Measurements from ENCODE around the gene PRSS36. TPM values are rescaled to one million over a fixed set of nuclear protein-coding genes. Genes with fewer than 3 reads are reported as not detected.
A peak's percentile ranks its signal among the peaks of the same experiment; 100 is the strongest.

PRSS36 gene
- total RNA-seq, 1 experiment from 2014 or later = 1.3 TPM

DNA sequence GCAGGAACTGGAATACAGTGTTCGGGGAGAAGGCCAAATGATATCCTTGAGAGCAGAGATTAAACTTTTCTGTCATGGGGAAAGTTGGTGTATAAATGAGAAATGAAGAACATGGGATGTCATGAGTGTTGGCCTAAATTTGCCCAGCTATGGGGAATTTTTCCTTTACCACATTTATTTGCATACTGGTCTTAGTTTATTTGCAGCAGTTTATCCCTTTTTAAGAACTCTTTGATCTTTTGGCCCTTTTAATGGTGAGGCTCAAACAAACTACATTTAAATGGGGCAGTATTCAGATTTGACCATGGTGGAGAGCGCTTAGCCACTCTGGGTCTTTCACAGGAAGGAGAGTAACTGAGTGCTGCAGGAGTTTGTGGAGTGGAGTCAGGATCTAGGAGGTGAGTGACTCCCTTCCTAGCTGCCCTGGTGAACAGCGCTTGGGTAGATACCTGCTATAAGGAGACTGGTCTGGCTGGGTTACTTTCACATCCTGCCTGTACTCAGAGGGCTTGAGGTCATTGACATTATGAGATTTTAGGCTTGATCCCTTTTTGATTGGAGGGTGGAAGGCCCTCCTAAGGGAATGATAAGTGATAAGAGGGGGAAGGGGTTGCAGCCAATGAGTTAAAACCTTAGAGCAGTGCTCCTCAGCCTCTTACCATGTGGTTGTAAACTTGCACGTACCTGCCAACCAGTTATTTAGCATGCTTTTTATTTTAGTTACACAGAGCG, 42.0 kb upstream of the PRSS36 start (continued):
- TF ChIP-seq GRHL2 (CRISPR knock-in tag; IDR thresholded peaks at IDR 0.05; ENCODE audit: insufficient replicate concordance, severe bottlenecking) (no peak), KAT7 (CRISPR knock-in tag; IDR thresholded peaks at IDR 0.05; ENCODE audit: borderline replicate concordance) (no peak), IRF2 (CRISPR knock-in tag; IDR thresholded peaks at IDR 0.05; ENCODE audit: borderline replicate concordance, low read depth) (no peak), OVOL2 (CRISPR knock-in tag; IDR thresholded peaks at IDR 0.05; ENCODE audit: borderline replicate concordance) (no peak)
- TF ChIP-seq, protein P1, sequence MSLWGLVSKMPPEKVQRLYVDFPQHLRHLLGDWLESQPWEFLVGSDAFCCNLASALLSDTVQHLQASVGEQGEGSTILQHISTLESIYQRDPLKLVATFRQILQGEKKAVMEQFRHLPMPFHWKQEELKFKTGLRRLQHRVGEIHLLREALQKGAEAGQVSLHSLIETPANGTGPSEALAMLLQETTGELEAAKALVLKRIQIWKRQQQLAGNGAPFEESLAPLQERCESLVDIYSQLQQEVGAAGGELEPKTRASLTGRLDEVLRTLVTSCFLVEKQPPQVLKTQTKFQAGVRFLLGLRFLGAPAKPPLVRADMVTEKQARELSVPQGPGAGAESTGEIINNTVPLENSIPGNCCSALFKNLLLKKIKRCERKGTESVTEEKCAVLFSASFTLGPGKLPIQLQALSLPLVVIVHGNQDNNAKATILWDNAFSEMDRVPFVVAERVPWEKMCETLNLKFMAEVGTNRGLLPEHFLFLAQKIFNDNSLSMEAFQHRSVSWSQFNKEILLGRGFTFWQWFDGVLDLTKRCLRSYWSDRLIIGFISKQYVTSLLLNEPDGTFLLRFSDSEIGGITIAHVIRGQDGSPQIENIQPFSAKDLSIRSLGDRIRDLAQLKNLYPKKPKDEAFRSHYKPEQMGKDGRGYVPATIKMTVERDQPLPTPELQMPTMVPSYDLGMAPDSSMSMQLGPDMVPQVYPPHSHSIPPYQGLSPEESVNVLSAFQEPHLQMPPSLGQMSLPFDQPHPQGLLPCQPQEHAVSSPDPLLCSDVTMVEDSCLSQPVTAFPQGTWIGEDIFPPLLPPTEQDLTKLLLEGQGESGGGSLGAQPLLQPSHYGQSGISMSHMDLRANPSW (CRISPR knock-in tag; conservative IDR thresholded peaks at IDR 0.05; ENCODE audit: low read depth) = no peak
- TF ChIP-seq, protein P2, sequence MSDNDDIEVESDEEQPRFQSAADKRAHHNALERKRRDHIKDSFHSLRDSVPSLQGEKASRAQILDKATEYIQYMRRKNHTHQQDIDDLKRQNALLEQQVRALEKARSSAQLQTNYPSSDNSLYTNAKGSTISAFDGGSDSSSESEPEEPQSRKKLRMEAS (CRISPR knock-in tag; IDR thresholded peaks at IDR 0.05) = no peak

DNA sequence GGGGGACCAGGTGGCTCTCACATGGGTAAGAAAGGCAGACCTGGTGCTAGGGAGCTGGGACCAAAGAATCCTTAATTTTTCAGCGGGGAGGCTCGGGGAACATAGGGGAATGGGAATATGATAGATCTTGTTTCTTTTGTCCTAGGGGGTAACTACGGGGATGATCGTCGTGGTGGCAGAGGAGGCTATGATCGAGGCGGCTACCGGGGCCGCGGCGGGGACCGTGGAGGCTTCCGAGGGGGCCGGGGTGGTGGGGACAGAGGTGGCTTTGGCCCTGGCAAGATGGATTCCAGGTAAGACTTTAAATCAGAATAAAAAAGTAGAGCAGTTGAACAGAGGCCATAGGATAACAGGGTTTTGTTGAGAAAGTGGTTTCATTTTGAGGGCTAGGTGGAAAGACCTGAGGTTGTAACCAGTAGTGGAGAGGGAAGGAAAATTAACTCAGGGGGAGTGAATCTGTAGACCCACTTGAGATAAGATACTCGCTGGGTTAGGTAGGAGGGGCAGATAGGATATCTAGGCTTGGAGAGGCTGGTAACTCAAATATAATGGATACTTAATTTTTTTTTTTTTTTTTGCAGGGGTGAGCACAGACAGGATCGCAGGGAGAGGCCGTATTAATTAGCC, 41.1 kb upstream of the PRSS36 start:
- TF ChIP-seq ZNF671 (CRISPR knock-in tag; IDR thresholded peaks at IDR 0.05) (no peak), CREM (CRISPR knock-in tag; IDR thresholded peaks at IDR 0.05) (no peak), RORB (CRISPR knock-in tag; IDR thresholded peaks at IDR 0.05) (no peak), CREB1 (CRISPR knock-in tag; IDR thresholded peaks at IDR 0.05) (no peak)
- Mint-ChIP-seq H3K4me3 (no peak overlapping the region), H3K36me3 (peaks cover 98% of the 10 kb centered on the region), H3K27me3 (ENCODE audit: low read depth) (no peaks in the 10 kb centered on the region), H3K4me1 (peaks cover 11% of the 10 kb centered on the region), H3K9me3 (no peaks in the 10 kb centered on the region), H3K27ac (no peak overlapping the region)
- DNase-seq (ENCODE audit: low spot score) (no peak), ATAC-seq (no peak)
- ChIA-PET CTCF (no interaction called here), POLR2A (interaction anchor here (1.8 kb wide), 1 partner anchor 11 kb away, joined by 6 read pairs; the partner anchor contains the start of gene FUS)

DNA sequence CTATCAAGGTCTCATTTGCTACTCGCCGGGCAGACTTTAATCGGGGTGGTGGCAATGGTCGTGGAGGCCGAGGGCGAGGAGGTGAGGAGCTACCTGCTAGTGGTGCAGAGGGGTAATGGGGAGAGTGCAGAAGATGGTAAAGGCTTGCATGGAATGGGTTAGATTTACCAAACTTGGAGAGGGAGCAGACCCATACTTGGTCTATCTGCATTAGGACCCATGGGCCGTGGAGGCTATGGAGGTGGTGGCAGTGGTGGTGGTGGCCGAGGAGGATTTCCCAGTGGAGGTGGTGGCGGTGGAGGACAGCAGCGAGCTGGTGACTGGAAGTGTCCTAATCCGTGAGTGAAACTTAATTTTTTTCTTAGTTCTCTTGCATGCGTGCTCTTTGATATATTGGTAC, 40.2 kb upstream of the PRSS36 start:
- TF ChIP-seq JAZF1 (CRISPR knock-in tag; IDR thresholded peaks at IDR 0.05) (no peak), MYBL2 (CRISPR knock-in tag; IDR thresholded peaks at IDR 0.05) (no peak)
- DNase-seq (ENCODE audit: low spot score) = no peak
- H3K36me3 Mint-ChIP-seq = peaks cover 98% of the 10 kb centered on the region
- ChIA-PET CTCF (no interaction called here), POLR2A (interaction anchor here (1.1 kb wide), 1 partner anchor 9 kb away, joined by 4 read pairs; no protein-coding TSS in a partner anchor)
- H3K27ac Mint-ChIP-seq = peak overlapping the region; percentile 80
- no peaks in the 10 kb centered on the region for H3K9me3 Mint-ChIP-seq
- no peak overlapping the region for H3K4me3 Mint-ChIP-seq
- no peaks in the 10 kb centered on the region for H3K27me3 Mint-ChIP-seq (ENCODE audit: low read depth)
- ATAC-seq = no peak
- H3K4me1 Mint-ChIP-seq = peaks cover 14% of the 10 kb centered on the region

DNA sequence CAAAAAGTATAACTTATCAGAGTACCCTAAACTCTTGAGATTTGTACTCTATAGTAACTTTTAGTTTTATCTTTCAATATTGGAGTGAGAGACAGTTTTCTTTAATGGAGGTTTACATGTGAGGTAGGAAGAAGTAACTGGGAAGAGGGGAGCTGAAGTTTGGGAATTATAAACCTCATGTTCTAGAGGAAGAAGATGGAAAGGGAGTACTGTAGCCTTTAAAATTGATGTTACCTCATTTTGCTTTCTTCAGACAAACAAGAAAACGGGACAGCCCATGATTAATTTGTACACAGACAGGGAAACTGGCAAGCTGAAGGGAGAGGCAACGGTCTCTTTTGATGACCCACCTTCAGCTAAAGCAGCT, 39.5 kb upstream of the PRSS36 start:
- H3K4me3 Mint-ChIP-seq = no peak overlapping the region
- ATAC-seq (no peak), DNase-seq (ENCODE audit: low spot score) (no peak)
- H3K36me3 Mint-ChIP-seq = peaks cover 99% of the 10 kb centered on the region
- H3K9me3 Mint-ChIP-seq = no peaks in the 10 kb centered on the region
- ChIA-PET CTCF (interaction anchor here (0.7 kb wide), 1 partner anchor 12 kb away, joined by 3 read pairs; no protein-coding TSS in a partner anchor), POLR2A (interaction anchor here (0.8 to 1.1 kb wide), 3 partner anchors 9 to 10 kb away, joined by 3 to 4 read pairs (median 4); partner anchors contain the start of gene FUS)
- TF ChIP-seq NFATC4 (CRISPR knock-in tag; IDR thresholded peaks at IDR 0.05) (0 out of 2 replicates have a peak, but pooled peaks have one; percentile 33), OVOL2 (CRISPR knock-in tag; IDR thresholded peaks at IDR 0.05; ENCODE audit: borderline replicate concordance) (no peak), NR2C2 (CRISPR knock-in tag; IDR thresholded peaks at IDR 0.05) (no peak), ZNF138 (CRISPR knock-in tag; conservative IDR thresholded peaks at IDR 0.05) (no peak)
- TF ChIP-seq, protein P3, sequence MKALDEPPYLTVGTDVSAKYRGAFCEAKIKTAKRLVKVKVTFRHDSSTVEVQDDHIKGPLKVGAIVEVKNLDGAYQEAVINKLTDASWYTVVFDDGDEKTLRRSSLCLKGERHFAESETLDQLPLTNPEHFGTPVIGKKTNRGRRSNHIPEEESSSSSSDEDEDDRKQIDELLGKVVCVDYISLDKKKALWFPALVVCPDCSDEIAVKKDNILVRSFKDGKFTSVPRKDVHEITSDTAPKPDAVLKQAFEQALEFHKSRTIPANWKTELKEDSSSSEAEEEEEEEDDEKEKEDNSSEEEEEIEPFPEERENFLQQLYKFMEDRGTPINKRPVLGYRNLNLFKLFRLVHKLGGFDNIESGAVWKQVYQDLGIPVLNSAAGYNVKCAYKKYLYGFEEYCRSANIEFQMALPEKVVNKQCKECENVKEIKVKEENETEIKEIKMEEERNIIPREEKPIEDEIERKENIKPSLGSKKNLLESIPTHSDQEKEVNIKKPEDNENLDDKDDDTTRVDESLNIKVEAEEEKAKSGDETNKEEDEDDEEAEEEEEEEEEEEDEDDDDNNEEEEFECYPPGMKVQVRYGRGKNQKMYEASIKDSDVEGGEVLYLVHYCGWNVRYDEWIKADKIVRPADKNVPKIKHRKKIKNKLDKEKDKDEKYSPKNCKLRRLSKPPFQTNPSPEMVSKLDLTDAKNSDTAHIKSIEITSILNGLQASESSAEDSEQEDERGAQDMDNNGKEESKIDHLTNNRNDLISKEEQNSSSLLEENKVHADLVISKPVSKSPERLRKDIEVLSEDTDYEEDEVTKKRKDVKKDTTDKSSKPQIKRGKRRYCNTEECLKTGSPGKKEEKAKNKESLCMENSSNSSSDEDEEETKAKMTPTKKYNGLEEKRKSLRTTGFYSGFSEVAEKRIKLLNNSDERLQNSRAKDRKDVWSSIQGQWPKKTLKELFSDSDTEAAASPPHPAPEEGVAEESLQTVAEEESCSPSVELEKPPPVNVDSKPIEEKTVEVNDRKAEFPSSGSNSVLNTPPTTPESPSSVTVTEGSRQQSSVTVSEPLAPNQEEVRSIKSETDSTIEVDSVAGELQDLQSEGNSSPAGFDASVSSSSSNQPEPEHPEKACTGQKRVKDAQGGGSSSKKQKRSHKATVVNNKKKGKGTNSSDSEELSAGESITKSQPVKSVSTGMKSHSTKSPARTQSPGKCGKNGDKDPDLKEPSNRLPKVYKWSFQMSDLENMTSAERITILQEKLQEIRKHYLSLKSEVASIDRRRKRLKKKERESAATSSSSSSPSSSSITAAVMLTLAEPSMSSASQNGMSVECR (CRISPR knock-in tag; IDR thresholded peaks at IDR 0.05; ENCODE audit: borderline replicate concordance) = no peak
- TF ChIP-seq, protein P4, sequence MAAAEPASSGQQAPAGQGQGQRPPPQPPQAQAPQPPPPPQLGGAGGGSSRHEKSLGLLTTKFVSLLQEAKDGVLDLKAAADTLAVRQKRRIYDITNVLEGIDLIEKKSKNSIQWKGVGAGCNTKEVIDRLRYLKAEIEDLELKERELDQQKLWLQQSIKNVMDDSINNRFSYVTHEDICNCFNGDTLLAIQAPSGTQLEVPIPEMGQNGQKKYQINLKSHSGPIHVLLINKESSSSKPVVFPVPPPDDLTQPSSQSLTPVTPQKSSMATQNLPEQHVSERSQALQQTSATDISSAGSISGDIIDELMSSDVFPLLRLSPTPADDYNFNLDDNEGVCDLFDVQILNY (CRISPR knock-in tag; IDR thresholded peaks at IDR 0.05) = no peak
- peak overlapping the region; percentile 47; the same call in 1 of the 2 replicates for H3K27ac Mint-ChIP-seq
- H3K27me3 Mint-ChIP-seq (ENCODE audit: low read depth) = no peaks in the 10 kb centered on the region
- H3K4me1 Mint-ChIP-seq = peaks cover 14% of the 10 kb centered on the region
